ENCODE data around the gene SPP2. TPM values are rescaled to one million over a fixed set of nuclear protein-coding genes. Genes with fewer than 3 reads are reported as not detected.

SPP2 gene, protein sequence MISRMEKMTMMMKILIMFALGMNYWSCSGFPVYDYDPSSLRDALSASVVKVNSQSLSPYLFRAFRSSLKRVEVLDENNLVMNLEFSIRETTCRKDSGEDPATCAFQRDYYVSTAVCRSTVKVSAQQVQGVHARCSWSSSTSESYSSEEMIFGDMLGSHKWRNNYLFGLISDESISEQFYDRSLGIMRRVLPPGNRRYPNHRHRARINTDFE
- polyA plus RNA-seq (2013, experiment 1 of 2): not detected
- polyA plus RNA-seq (2013, experiment 2 of 2): not detected

- no peak within 1 kb of the TSS for H3K4me3 ChIP-seq (ENCODE audit: extremely low read depth, insufficient read depth, low read length, poor library complexity, severe bottlenecking)
- 88 to 92% methylated on average over 5 to 6 of the region's 9 CpGs for WGBS, 2 experiments (ENCODE audit: insufficient coverage in 2 of 2)
- no peaks in the 10 kb centered on the region for H3K4me1 ChIP-seq (ENCODE audit: control insufficient read depth, insufficient read depth, low read length, poor library complexity, severe bottlenecking)
- no peaks in the 10 kb centered on the region for H3K36me3 ChIP-seq (ENCODE audit: control insufficient read depth, insufficient read depth, low read length)
- H3K9me3 ChIP-seq (ENCODE audit: control insufficient read depth, low read length): no peaks in the 10 kb centered on the region
- H3K27ac ChIP-seq (ENCODE audit: low read depth, low read length, severe bottlenecking): no peak within 1 kb of the TSS
Observed at GRCh38 chr2:234050455-234051135, at the start of gene SPP2. Gene SPP2 (plus strand): TSS chr2:234050702. CDS start chr2:234050787, 85 bp downstream.

DNA sequence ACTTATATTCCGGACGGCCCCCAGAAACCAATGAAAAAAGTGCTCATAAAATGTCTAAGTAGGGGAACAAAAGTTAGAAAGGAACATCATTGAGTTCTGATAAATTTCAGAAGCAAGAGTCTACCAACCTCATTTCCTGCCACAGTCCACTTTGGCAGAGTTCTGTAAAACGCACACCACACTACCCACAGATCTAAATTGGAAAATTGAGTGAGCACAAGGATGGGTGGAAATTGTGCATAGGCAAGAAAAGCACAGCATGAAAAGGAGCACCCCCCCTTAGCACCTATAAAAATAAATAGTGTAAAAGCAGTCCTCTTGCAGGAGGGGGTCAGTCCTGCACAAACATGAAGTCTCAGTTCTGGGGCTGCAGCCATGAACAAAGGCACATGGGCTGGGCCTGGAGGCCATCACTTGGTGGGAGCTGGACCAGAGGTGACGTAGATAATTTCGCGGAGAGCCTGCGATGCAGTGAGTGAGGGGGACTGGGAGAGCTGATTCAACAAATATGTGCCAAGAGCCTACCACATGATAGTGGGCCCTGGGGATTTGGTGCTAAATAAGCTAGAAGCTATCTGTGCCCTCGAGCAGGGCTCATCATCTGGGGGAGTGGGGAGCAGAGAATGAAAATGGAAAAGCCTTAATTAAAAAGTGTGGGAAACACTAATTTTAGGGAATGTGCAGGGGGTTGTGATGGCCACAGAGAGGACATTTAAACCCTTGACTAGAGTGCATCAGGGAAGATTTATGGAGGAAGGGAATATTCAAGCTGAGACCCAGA, 48.9 kb upstream of the SPP2 start:
- WGBS, 2 experiments (ENCODE audit: insufficient coverage in 2 of 2): 91 to 92% methylated on average over 5 of the region's 8 CpGs
- H3K27ac ChIP-seq (ENCODE audit: low read depth, low read length, severe bottlenecking): no peak overlapping the region
- H3K36me3 ChIP-seq (ENCODE audit: control insufficient read depth, insufficient read depth, low read length): no peaks in the 10 kb centered on the region
- no peaks in the 10 kb centered on the region for H3K9me3 ChIP-seq (ENCODE audit: control insufficient read depth, low read length)
- peaks cover 8% of the 10 kb centered on the region for H3K4me1 ChIP-seq (ENCODE audit: control insufficient read depth, insufficient read depth, low read length, poor library complexity, severe bottlenecking)
- H3K4me3 ChIP-seq (ENCODE audit: extremely low read depth, insufficient read depth, low read length, poor library complexity, severe bottlenecking): no peak overlapping the region

DNA sequence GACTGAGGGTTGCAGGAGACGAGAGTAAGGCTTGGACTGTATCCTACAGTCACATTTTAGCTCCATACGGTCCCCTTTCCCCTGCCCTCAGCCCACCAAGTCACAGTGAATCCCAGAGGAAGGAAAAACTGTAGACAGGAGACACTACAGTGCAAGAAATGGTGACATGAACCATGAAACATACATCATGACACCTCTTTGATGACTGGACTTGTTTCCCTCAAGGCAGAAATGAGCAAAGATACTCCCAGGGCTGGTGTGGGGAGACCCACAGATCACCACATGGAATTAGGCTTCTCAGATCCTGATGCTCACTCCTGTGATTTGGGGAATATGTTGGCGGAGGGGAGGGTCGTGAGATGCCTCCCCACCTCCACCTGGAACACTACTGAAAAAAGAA, 48.2 kb upstream of the SPP2 start:
- H3K4me3 ChIP-seq (ENCODE audit: extremely low read depth, insufficient read depth, low read length, poor library complexity, severe bottlenecking): no peak overlapping the region
- no peaks in the 10 kb centered on the region for H3K9me3 ChIP-seq (ENCODE audit: control insufficient read depth, low read length)
- WGBS, 2 experiments (ENCODE audit: insufficient coverage in 2 of 2): 80 to 83% methylated on average over 1 of the region's 4 CpGs
- H3K4me1 ChIP-seq (ENCODE audit: control insufficient read depth, insufficient read depth, low read length, poor library complexity, severe bottlenecking): peaks cover 8% of the 10 kb centered on the region
- H3K27ac ChIP-seq (ENCODE audit: low read depth, low read length, severe bottlenecking): no peak overlapping the region
- H3K36me3 ChIP-seq (ENCODE audit: control insufficient read depth, insufficient read depth, low read length): no peaks in the 10 kb centered on the region

- 37 to 56% methylated on average over 3 to 7 of the region's 8 CpGs for WGBS, 2 experiments (ENCODE audit: insufficient coverage in 2 of 2)
Observed at GRCh38 chr2:234003972-234004617, 46.4 kb upstream of the SPP2 start.

DNA sequence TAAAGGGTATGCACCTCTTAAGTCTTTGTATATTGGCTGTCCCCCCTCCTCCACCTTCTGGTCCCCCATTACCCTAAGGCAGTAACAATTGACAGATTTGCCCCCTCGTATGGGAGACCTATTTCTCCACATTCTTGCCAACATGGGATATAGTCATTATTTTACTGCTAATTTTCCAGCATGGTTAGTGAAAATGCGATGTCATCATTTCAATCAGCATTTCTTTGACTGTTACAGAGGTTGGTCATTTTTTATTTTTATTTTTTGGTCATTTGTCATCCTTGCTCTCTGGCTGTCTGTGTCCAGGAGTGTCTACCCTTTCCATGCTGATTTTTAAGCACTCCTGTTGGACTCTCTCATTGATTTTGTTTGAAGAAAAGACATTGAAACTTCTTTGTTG, 45.4 kb upstream of the SPP2 start:
- no peaks in the 10 kb centered on the region for H3K36me3 ChIP-seq (ENCODE audit: control insufficient read depth, insufficient read depth, low read length)
- no peak overlapping the region for H3K4me3 ChIP-seq (ENCODE audit: extremely low read depth, insufficient read depth, low read length, poor library complexity, severe bottlenecking)

More at GRCh38 chr2:234003972-234004617, 46.4 kb upstream of the SPP2 start:
- no peak overlapping the region for H3K27ac ChIP-seq (ENCODE audit: low read depth, low read length, severe bottlenecking)
- no peak overlapping the region for H3K4me3 ChIP-seq (ENCODE audit: extremely low read depth, insufficient read depth, low read length, poor library complexity, severe bottlenecking)
- no peaks in the 10 kb centered on the region for H3K9me3 ChIP-seq (ENCODE audit: control insufficient read depth, low read length)
- peaks cover 8% of the 10 kb centered on the region for H3K4me1 ChIP-seq (ENCODE audit: control insufficient read depth, insufficient read depth, low read length, poor library complexity, severe bottlenecking)
- H3K36me3 ChIP-seq (ENCODE audit: control insufficient read depth, insufficient read depth, low read length): no peaks in the 10 kb centered on the region

DNA sequence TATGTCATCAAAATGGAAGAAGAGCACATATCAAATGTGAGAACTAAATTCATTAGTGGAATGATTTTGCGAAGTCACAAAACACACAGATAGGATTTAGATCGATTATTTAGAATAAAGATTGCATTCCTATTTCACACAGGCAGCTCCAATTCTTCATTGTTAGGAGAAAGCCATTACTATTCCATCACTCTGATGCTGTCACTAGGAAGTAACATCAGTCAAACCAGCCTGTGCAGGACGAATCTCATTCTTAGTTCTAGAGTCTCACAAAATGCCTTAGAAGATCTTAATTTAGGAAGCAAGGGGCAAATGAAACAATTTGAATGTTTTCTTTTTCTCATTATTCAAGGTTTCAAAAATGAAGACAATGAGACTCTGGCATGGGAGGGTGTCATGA, 44.0 kb upstream of the SPP2 start:
- peaks cover 8% of the 10 kb centered on the region for H3K4me1 ChIP-seq (ENCODE audit: control insufficient read depth, insufficient read depth, low read length, poor library complexity, severe bottlenecking)
- H3K36me3 ChIP-seq (ENCODE audit: control insufficient read depth, insufficient read depth, low read length): no peaks in the 10 kb centered on the region
- 92% methylated on average over 2 of the region's 3 CpGs; no CpG with 5 or more reads in 1 of the 2 experiments for WGBS, 2 experiments (ENCODE audit: insufficient coverage in 2 of 2)
- peaks cover 9% of the 10 kb centered on the region for H3K9me3 ChIP-seq (ENCODE audit: control insufficient read depth, low read length)
- no peak overlapping the region for H3K27ac ChIP-seq (ENCODE audit: low read depth, low read length, severe bottlenecking)
- H3K4me3 ChIP-seq (ENCODE audit: extremely low read depth, insufficient read depth, low read length, poor library complexity, severe bottlenecking): no peak overlapping the region

More for the DNA sequence above, 45.4 kb upstream of the SPP2 start:
- Histone ChIP-seq H3K9me3 (ENCODE audit: control insufficient read depth, low read length) (no peaks in the 10 kb centered on the region), H3K4me1 (ENCODE audit: control insufficient read depth, insufficient read depth, low read length, poor library complexity, severe bottlenecking) (peaks cover 8% of the 10 kb centered on the region), H3K27ac (ENCODE audit: low read depth, low read length, severe bottlenecking) (no peak overlapping the region)
- no CpG with 5 or more reads among the region's 2 CpGs for WGBS, 2 experiments (ENCODE audit: insufficient coverage in 2 of 2)

DNA sequence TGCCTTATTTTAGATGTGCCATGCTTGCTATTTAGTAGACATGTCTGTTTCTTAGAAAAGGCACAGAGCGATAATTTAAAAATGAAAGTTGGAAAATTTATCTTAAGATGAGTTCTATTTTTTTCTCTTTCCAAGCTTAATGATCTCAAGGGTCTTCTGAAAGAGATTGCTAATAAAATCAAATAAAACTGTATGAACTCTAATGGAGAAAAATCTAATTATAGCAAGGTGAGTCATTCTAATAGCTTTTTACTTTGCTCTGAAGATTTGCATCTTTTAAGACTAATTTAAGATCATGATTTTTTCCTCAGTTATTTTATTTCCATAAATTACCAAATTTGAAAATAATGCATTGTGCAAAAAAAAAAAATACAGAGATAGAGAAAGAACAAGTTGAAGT, 36.1 kb upstream of the SPP2 start:
- Histone ChIP-seq H3K9me3 (ENCODE audit: control insufficient read depth, low read length) (peaks cover 9% of the 10 kb centered on the region), H3K36me3 (ENCODE audit: control insufficient read depth, insufficient read depth, low read length) (no peaks in the 10 kb centered on the region), H3K4me1 (ENCODE audit: control insufficient read depth, insufficient read depth, low read length, poor library complexity, severe bottlenecking) (no peaks in the 10 kb centered on the region), H3K4me3 (ENCODE audit: extremely low read depth, insufficient read depth, low read length, poor library complexity, severe bottlenecking) (no peak overlapping the region), H3K27ac (ENCODE audit: low read depth, low read length, severe bottlenecking) (no peak overlapping the region)
- no CpG with 5 or more reads among the region's 1 CpG for WGBS, 2 experiments (ENCODE audit: insufficient coverage in 2 of 2)

GRCh38 chr2:234015861-234016260, 34.6 kb upstream of the SPP2 start:
- Histone ChIP-seq H3K4me3 (ENCODE audit: extremely low read depth, insufficient read depth, low read length, poor library complexity, severe bottlenecking) (no peak overlapping the region), H3K36me3 (ENCODE audit: control insufficient read depth, insufficient read depth, low read length) (no peaks in the 10 kb centered on the region), H3K4me1 (ENCODE audit: control insufficient read depth, insufficient read depth, low read length, poor library complexity, severe bottlenecking) (no peaks in the 10 kb centered on the region), H3K27ac (ENCODE audit: low read depth, low read length, severe bottlenecking) (no peak overlapping the region), H3K9me3 (ENCODE audit: control insufficient read depth, low read length) (peaks cover 4% of the 10 kb centered on the region)
- WGBS, 2 experiments (ENCODE audit: insufficient coverage in 2 of 2): 71% methylated on average over 1 of the region's 3 CpGs; no CpG with 5 or more reads in 1 of the 2 experiments

DNA sequence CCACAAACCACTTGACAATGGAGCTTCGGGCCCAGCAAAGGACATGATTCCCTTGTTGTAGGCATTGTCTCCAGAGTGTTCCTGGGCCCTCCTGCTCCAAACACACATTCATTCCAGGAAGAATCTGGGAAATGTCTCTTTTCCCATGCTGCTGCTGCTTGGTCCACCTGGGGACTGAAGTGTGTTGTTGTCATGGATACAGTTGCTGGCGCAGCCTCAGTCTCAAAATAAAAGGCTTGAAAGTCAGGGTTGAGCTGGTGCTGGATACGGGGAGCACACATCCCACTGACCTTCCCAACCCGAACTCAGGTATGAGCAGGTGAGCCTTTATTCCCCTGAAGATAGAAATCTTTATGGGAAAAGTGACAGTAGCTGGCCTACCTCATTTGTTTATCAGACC, 30.6 kb upstream of the SPP2 start:
- Histone ChIP-seq H3K4me1 (ENCODE audit: control insufficient read depth, insufficient read depth, low read length, poor library complexity, severe bottlenecking) (no peaks in the 10 kb centered on the region), H3K9me3 (ENCODE audit: control insufficient read depth, low read length) (no peaks in the 10 kb centered on the region), H3K4me3 (ENCODE audit: extremely low read depth, insufficient read depth, low read length, poor library complexity, severe bottlenecking) (no peak overlapping the region), H3K27ac (ENCODE audit: low read depth, low read length, severe bottlenecking) (no peak overlapping the region), H3K36me3 (ENCODE audit: control insufficient read depth, insufficient read depth, low read length) (no peaks in the 10 kb centered on the region)
- 89 to 100% methylated on average over 1 to 3 of the region's 4 CpGs for WGBS, 2 experiments (ENCODE audit: insufficient coverage in 2 of 2)

GRCh38 chr2:234020332-234020731, 30.2 kb upstream of the SPP2 start:
- no peak overlapping the region for H3K27ac ChIP-seq (ENCODE audit: low read depth, low read length, severe bottlenecking)
- H3K4me1 ChIP-seq (ENCODE audit: control insufficient read depth, insufficient read depth, low read length, poor library complexity, severe bottlenecking): no peaks in the 10 kb centered on the region
- no peaks in the 10 kb centered on the region for H3K9me3 ChIP-seq (ENCODE audit: control insufficient read depth, low read length)
- H3K36me3 ChIP-seq (ENCODE audit: control insufficient read depth, insufficient read depth, low read length): no peaks in the 10 kb centered on the region
- H3K4me3 ChIP-seq (ENCODE audit: extremely low read depth, insufficient read depth, low read length, poor library complexity, severe bottlenecking): no peak overlapping the region
- WGBS, 2 experiments (ENCODE audit: insufficient coverage in 2 of 2): no CpG with 5 or more reads among the region's 2 CpGs

All from mesodermal cell (in vitro differentiated cells).